Psoas muscle (tissue), 8 donors: ENCODE results near the gene ATF6. TPM values are rescaled to one million over a fixed set of nuclear protein-coding genes. Genes with fewer than 3 reads are reported as not detected.

Experiments used
- ATAC-seq, 4 donors: fragments of 200-7000 bp; cut with Tn5 transposase; one replicate each; pipeline ENCODE4 v1.9.1; 2020; ENCODE audit warnings: moderate library complexity in 3 of 4, mild to moderate bottlenecking in 2 of 4
- DNase-seq, 2 donors: peaks; one replicate each; pipeline ENCODE4 v3.0.0-alpha.2; 2020
- H3K27ac ChIP-seq: fragments of 200-600 bp; one replicate; pipeline ENCODE4 v1.8.0; 2022
- H3K27me3 ChIP-seq, 3 donors: fragments of 200-600 bp in 1 of 3; one replicate each; pipeline versions ENCODE4 v1.6.1 to v1.8.0; 2013 to 2022; ENCODE audit warnings: low read length in 2 of 3, mild to moderate bottlenecking in 2 of 3, moderate library complexity in 1 of 3; ENCODE audit not compliant: insufficient read depth in 3 of 3
- H3K36me3 ChIP-seq, 2 donors: fragments of 200-600 bp in 1 of 2; one replicate each; pipeline versions ENCODE4 v1.6.1 to v1.8.0; 2013 to 2022; ENCODE audit warnings: low read depth in 1 of 2, mild to moderate bottlenecking in 1 of 2, moderate library complexity in 1 of 2; ENCODE audit not compliant: insufficient read depth in 1 of 2
- H3K4me1 ChIP-seq: fragments of 200-600 bp; one replicate; pipeline ENCODE4 v1.8.0; 2022
- H3K4me3 ChIP-seq: fragments of 200-600 bp; one replicate; pipeline ENCODE4 v1.8.0; 2022; ENCODE audit warnings: mild to moderate bottlenecking
- H3K9me3 ChIP-seq: fragments of 200-600 bp; one replicate; pipeline ENCODE4 v1.8.0; 2022
- CTCF ChIP-seq: fragments of 200-600 bp; IDR thresholded peaks from one replicate; pipeline ENCODE4 v1.8.0; 2022; ENCODE audit warnings: antibody characterized with exemption
- WGBS, 3 donors: extraction: QIAGEN DNeasy Blood & Tissue Kit; methylation state at CpG; one replicate each; pipeline versions ENCODE4 v1.1.6 to v1.1.7; 2013; 5-methylcytosine and 5-hydroxymethylcytosine counted together
- intact Hi-C, 2 donors: fragments of 100-400 bp; cut with DNase I; formaldehyde crosslinking; loops; one replicate each; pipeline versions ENCODE4 v1.11.0 to v1.14.2; 2022
- polyA plus RNA-seq, 3 donors: library from polyadenylated mRNA; stranded (reverse); fragments of 200-250 nt; gene quantifications; one replicate each; pipeline ENCODE4 v1.2.3, GENCODE V29; 2013
- total RNA-seq, 4 donors: library from RNA; stranded (reverse); fragmentation: NEBNext Ultra II Directional in 2 of 4; extraction: Animal tissue kit (Norgen Biotek cat#: 25700) in 2 of 4; gene quantifications; one replicate each; pipeline versions ENCODE4 v1.2.1 to v1.2.4, GENCODE V29; 2021 to 2023
- donor health status: healthy with polysubstance abuse.
- donor health status: DM: no; HTN: no; CAD: no; lungs with moderate emphysema.
- donor health status: Bipolar disorder and iron deficiency.
- donor health status: healthy.
- donor health status: DM: yes; HTN: yes; CAD: no.
- donor health status: DM: no; HTN: no; CAD: no.
- donor health status: DM: no; HTN: no; CAD: no.
- donor health status: DM: yes; HTN: yes; CAD: no.

Gene ATF6
- total and polyA plus RNA-seq, 7 donors = 6.4 to 17.1 (median 11.0) TPM

DNA sequence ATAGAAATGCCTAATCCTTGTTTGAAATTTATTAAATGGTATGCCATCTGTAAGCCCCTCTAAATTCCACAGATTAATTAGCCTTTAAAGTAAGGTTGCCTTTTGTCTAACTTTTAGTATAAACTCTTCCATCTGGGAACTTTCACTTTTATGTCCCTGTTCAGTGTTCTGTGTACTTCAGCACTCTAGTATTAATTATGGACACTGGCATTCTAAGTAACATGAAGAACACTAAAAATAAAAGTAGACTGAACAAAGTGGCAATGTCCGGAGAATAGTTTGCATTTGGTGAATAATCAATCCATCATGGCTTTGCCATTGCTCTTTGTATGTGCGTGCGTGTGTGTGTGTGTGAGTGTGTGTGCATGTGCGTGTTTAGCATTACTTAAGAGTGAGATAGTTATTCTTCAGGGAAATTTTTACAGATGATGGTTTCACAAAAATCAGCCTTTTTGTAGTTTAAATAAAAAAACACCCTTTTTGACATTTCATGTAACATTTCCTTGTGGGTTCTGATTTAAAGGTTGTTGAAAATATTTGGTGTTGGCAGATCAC lies 51.1 kb downstream of the ATF6 start:
- no peak for ATAC-seq
- no peaks in the 10 kb centered on the region for H3K9me3 ChIP-seq

GRCh38 chr1:161820914-161821313 lies 54.8 kb downstream of the ATF6 start:
- Histone ChIP-seq H3K27me3 (no peaks in the 10 kb centered on the region), H3K36me3 (peaks cover 4 to 44% of the 10 kb centered on the region in 2 donors), H3K4me3 (no peak overlapping the region), H3K27ac (no peak overlapping the region), H3K4me1 (no peaks in the 10 kb centered on the region), H3K9me3 (no peaks in the 10 kb centered on the region)
- ATAC-seq = no peak
- intact Hi-C loops = loop anchor here in 1 of 2 donors (5.0 kb wide), 1 partner anchor 36 kb away; no protein-coding TSS in a partner anchor
- no peak for DNase-seq
- no peak for TF ChIP-seq CTCF
- 98 to 99% (median 99%) methylated on average over 5 of the region's 5 CpGs for WGBS, 3 donors

More for the DNA sequence above, 51.1 kb downstream of the ATF6 start:
- H3K4me1 ChIP-seq = no peaks in the 10 kb centered on the region
- DNase-seq = no peak
- intact Hi-C loops = no loop called here
- H3K27ac ChIP-seq = no peak overlapping the region
- H3K27me3 ChIP-seq = no peaks in the 10 kb centered on the region
- peaks cover 4 to 45% of the 10 kb centered on the region in 2 donors for H3K36me3 ChIP-seq
- H3K4me3 ChIP-seq = no peak overlapping the region
- 96 to 98% (median 97%) methylated on average over 4 of the region's 4 CpGs for WGBS, 3 donors
- no peak for TF ChIP-seq CTCF

GRCh38 chr1:161824618-161825017 lies 58.5 kb downstream of the ATF6 start:
- H3K27me3 ChIP-seq = no peaks in the 10 kb centered on the region
- H3K36me3 ChIP-seq = peaks cover 4 to 50% of the 10 kb centered on the region in 2 donors
- H3K9me3 ChIP-seq = no peaks in the 10 kb centered on the region
- peaks cover 10% of the 10 kb centered on the region for H3K4me1 ChIP-seq
- DNase-seq (no peak), ATAC-seq (no peak)
- 90 to 98% (median 90%) methylated on average over 1 of the region's 1 CpG for WGBS, 3 donors
- intact Hi-C loops = loop anchor here in 1 of 2 donors (5.0 kb wide), 1 partner anchor 33 kb away; no protein-coding TSS in a partner anchor
- TF ChIP-seq CTCF = no peak
- no peak overlapping the region for H3K4me3 ChIP-seq
- no peak overlapping the region for H3K27ac ChIP-seq

DNA sequence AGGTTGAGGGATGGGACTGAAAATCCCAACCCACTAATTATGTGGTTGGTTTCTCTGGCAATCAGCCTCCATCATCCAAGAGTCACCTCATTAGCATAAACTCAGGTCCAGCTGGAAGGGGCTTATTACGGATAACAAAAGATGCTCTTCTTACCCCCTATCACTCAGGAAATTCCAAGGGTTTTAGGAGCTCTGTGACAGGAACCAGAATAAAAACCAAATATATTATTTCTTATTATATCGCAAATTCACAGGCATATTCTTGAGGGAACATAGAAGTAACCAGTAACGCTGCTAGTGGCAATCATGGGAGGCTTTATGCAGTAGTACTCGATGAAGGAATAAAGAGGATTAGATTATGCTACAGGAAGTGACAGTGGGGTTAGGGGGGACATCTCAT lies 59.7 kb downstream of the ATF6 start:
- H3K36me3 ChIP-seq = peaks cover 4 to 38% of the 10 kb centered on the region in 2 donors
- H3K4me3 ChIP-seq = no peak overlapping the region
- WGBS, 3 donors = 98 to 99% (median 99%) methylated on average over 4 of the region's 4 CpGs
- no peak for TF ChIP-seq CTCF
- DNase-seq = no peak
- ATAC-seq = no peak
- H3K9me3 ChIP-seq = no peaks in the 10 kb centered on the region
- no peaks in the 10 kb centered on the region for H3K27me3 ChIP-seq
- H3K4me1 ChIP-seq = peaks cover 10% of the 10 kb centered on the region
- H3K27ac ChIP-seq = no peak overlapping the region
- intact Hi-C loops = no loop called here

DNA sequence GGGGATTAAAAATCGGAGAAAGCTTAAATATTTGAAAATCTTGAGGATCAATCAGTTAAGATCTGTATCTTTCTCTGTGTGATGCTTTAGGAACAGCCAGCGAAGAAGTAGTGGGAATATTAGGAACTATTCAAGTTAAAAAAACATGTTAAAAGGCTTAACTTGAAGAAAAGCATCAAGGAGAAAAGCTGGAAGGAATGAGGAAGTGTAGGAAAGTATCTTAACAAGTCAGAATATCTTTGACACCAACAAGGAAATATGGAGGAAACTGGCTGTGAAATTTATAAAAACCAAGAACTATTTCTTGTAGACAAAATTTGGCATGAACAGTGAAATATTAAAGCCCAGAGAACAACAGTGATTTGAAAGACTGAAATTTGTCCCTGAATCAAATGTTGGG lies 60.4 kb downstream of the ATF6 start:
- intact Hi-C loops = no loop called here
- no peaks in the 10 kb centered on the region for H3K27me3 ChIP-seq
- DNase-seq (no peak), ATAC-seq (no peak)
- no peak for TF ChIP-seq CTCF
- no peak overlapping the region for H3K4me3 ChIP-seq
- peaks cover 10% of the 10 kb centered on the region for H3K4me1 ChIP-seq
- WGBS, 3 donors = 91 to 97% (median 96%) methylated on average over 2 of the region's 2 CpGs
- H3K9me3 ChIP-seq = no peaks in the 10 kb centered on the region
- no peak overlapping the region for H3K27ac ChIP-seq
- H3K36me3 ChIP-seq = peaks cover 2 to 32% of the 10 kb centered on the region in 2 donors
